ACC112 (cell line): ENCODE data around the gene MED13L.

Experiments used
- H2AFZ ChIP-seq: fragments of 200-600 bp; sonication (generic); one replicate; pipeline ENCODE4 v1.6.0; 2017; ENCODE audit warnings: antibody characterized with exemption, low read length; ENCODE audit not compliant: unreplicated experiment
- H3K27ac ChIP-seq: fragments of 200-600 bp; sonication (generic); 2 replicates; pipeline ENCODE4 v1.5.1; 2014; ENCODE audit warnings: low read depth, mild to moderate bottlenecking, antibody characterized with exemption, low read length, moderate library complexity
- H3K27me3 ChIP-seq: fragments of 200-600 bp; sonication (generic); 2 replicates; pipeline ENCODE4 v1.6.1; 2014; ENCODE audit warnings: mild to moderate bottlenecking, antibody characterized with exemption, low read length, moderate library complexity, mixed read lengths; ENCODE audit not compliant: insufficient read depth
- H3K36me3 ChIP-seq: fragments of 200-600 bp; sonication (generic); 2 replicates; pipeline ENCODE4 v1.6.1; 2016; ENCODE audit warnings: mild to moderate bottlenecking, antibody characterized with exemption, low read length, moderate library complexity, mixed read lengths; ENCODE audit not compliant: insufficient read depth
- H3K4me1 ChIP-seq: fragments of 200-600 bp; sonication (generic); one replicate; pipeline ENCODE4 v1.6.1; 2016; ENCODE audit warnings: low read length, mixed read lengths; ENCODE audit not compliant: insufficient read depth, unreplicated experiment, control insufficient read depth
- H3K4me3 ChIP-seq: fragments of 200-600 bp; sonication (generic); 2 replicates; pipeline ENCODE4 v1.5.1; 2014; ENCODE audit warnings: mild to moderate bottlenecking, low read depth, low read length
- H3K79me2 ChIP-seq: fragments of 200-600 bp; sonication (generic); one replicate; pipeline ENCODE4 v1.6.0; 2016; ENCODE audit warnings: low read length; ENCODE audit not compliant: control insufficient read depth, unreplicated experiment, insufficient read depth

The MED13L gene

GRCh38 chr12:116166306-116166705 is 111.2 kb downstream of the MED13L start:
- Histone ChIP-seq H2AFZ (no peak overlapping the region), H3K79me2 (peaks cover 86% of the 10 kb centered on the region), H3K4me3 (no peak overlapping the region), H3K36me3 (no peaks in the 10 kb centered on the region), H3K27me3 (no peaks in the 10 kb centered on the region), H3K27ac (no peak overlapping the region), H3K4me1 (peaks cover 41% of the 10 kb centered on the region)

GRCh38 chr12:116165036-116165425 is 112.5 kb downstream of the MED13L start:
- H3K4me3 ChIP-seq = no peak overlapping the region
- H3K27me3 ChIP-seq = no peaks in the 10 kb centered on the region
- no peaks in the 10 kb centered on the region for H3K36me3 ChIP-seq
- H3K4me1 ChIP-seq = peaks cover 49% of the 10 kb centered on the region
- peak overlapping the region; percentile 38; the same call in 1 of the 2 replicates for H3K27ac ChIP-seq
- no peak overlapping the region for H2AFZ ChIP-seq
- peaks cover 86% of the 10 kb centered on the region for H3K79me2 ChIP-seq

- peak overlapping the region; percentile 6; the same call in 1 of the 2 replicates for H3K4me3 ChIP-seq
- peaks cover 84% of the 10 kb centered on the region for H3K79me2 ChIP-seq
- H3K36me3 ChIP-seq = no peaks in the 10 kb centered on the region
- H3K27me3 ChIP-seq = no peaks in the 10 kb centered on the region
- peaks cover 55% of the 10 kb centered on the region for H3K4me1 ChIP-seq
- H3K27ac ChIP-seq = peak overlapping the region; percentile 38
- H2AFZ ChIP-seq = no peak overlapping the region
These were observed 113.0 kb downstream of the MED13L start for GRCh38 chr12:116164250-116165035.

GRCh38 chr12:116162071-116162470 is 115.4 kb downstream of the MED13L start:
- Histone ChIP-seq H3K4me3 (no peak overlapping the region), H2AFZ (no peak overlapping the region), H3K36me3 (no peaks in the 10 kb centered on the region), H3K27ac (no peak overlapping the region), H3K79me2 (peaks cover 85% of the 10 kb centered on the region), H3K27me3 (no peaks in the 10 kb centered on the region), H3K4me1 (peaks cover 56% of the 10 kb centered on the region)

GRCh38 chr12:116161588-116161987 is 115.9 kb downstream of the MED13L start:
- Histone ChIP-seq H2AFZ (no peak overlapping the region), H3K4me1 (peaks cover 56% of the 10 kb centered on the region)

GRCh38 chr12:116160883-116161458 is 116.5 kb downstream of the MED13L start:
- Histone ChIP-seq H2AFZ (no peak overlapping the region), H3K79me2 (peaks cover 89% of the 10 kb centered on the region), H3K4me3 (no peak overlapping the region), H3K27ac (no peak overlapping the region), H3K27me3 (no peaks in the 10 kb centered on the region), H3K36me3 (no peaks in the 10 kb centered on the region), H3K4me1 (peaks cover 54% of the 10 kb centered on the region)

More at GRCh38 chr12:116161588-116161987, 115.9 kb downstream of the MED13L start:
- Histone ChIP-seq H3K36me3 (no peaks in the 10 kb centered on the region), H3K27me3 (no peaks in the 10 kb centered on the region), H3K79me2 (peaks cover 89% of the 10 kb centered on the region), H3K4me3 (no peak overlapping the region), H3K27ac (no peak overlapping the region)

- Histone ChIP-seq H3K27ac (no peak overlapping the region), H3K79me2 (peaks cover 86% of the 10 kb centered on the region), H3K27me3 (no peaks in the 10 kb centered on the region), H3K36me3 (no peaks in the 10 kb centered on the region), H3K4me3 (no peak overlapping the region), H2AFZ (no peak overlapping the region), H3K4me1 (peaks cover 47% of the 10 kb centered on the region)
These were observed 117.3 kb downstream of the MED13L start for GRCh38 chr12:116160231-116160630.

GRCh38 chr12:116159593-116160200 is 117.8 kb downstream of the MED13L start:
- Histone ChIP-seq H3K27ac (no peak overlapping the region), H3K4me3 (no peak overlapping the region), H3K27me3 (no peaks in the 10 kb centered on the region), H3K79me2 (peaks cover 90% of the 10 kb centered on the region), H3K36me3 (no peaks in the 10 kb centered on the region), H3K4me1 (peaks cover 46% of the 10 kb centered on the region), H2AFZ (no peak overlapping the region)

- no peak overlapping the region for H2AFZ ChIP-seq
- H3K27me3 ChIP-seq = no peaks in the 10 kb centered on the region
- no peaks in the 10 kb centered on the region for H3K36me3 ChIP-seq
- H3K4me3 ChIP-seq = no peak overlapping the region
- peaks cover 41% of the 10 kb centered on the region for H3K4me1 ChIP-seq
- no peak overlapping the region for H3K27ac ChIP-seq
- peaks cover 88% of the 10 kb centered on the region for H3K79me2 ChIP-seq
These were observed 118.3 kb downstream of the MED13L start for GRCh38 chr12:116159175-116159574.

GRCh38 chr12:116157845-116158267 is 119.6 kb downstream of the MED13L start:
- no peaks in the 10 kb centered on the region for H3K36me3 ChIP-seq
- no peak overlapping the region for H3K27ac ChIP-seq
- no peak overlapping the region for H3K4me3 ChIP-seq
- no peaks in the 10 kb centered on the region for H3K27me3 ChIP-seq
- peaks cover 46% of the 10 kb centered on the region for H3K4me1 ChIP-seq
- H3K79me2 ChIP-seq = peaks cover 90% of the 10 kb centered on the region
- no peak overlapping the region for H2AFZ ChIP-seq
